IPS-15b (cell line): ENCODE data around the gene TMEM131L.

Source experiments
- H3K27me3 ChIP-seq: one replicate; pipeline ENCODE4 v1.6.1; 2013; ENCODE audit warnings: low read length; ENCODE audit not compliant: control insufficient read depth, insufficient read depth
- H3K36me3 ChIP-seq: one replicate; pipeline ENCODE4 v1.6.1; 2013; ENCODE audit warnings: low read length; ENCODE audit not compliant: control insufficient read depth, insufficient read depth
- H3K4me1 ChIP-seq: one replicate; pipeline ENCODE4 v1.6.1; 2013; ENCODE audit warnings: mild to moderate bottlenecking, low read length; ENCODE audit not compliant: control insufficient read depth, insufficient read depth
- H3K4me3 ChIP-seq: one replicate; pipeline ENCODE4 v1.5.1; 2013; ENCODE audit warnings: low read depth, low read length
- H3K9ac ChIP-seq: one replicate; pipeline ENCODE4 v1.6.1; 2013; ENCODE audit warnings: low read depth, mild to moderate bottlenecking, low read length
- H3K9me3 ChIP-seq: one replicate; pipeline ENCODE4 v1.6.1; 2013; ENCODE audit warnings: mild to moderate bottlenecking, low read length; ENCODE audit not compliant: control insufficient read depth, insufficient read depth

TMEM131L gene

GRCh38 chr4:153634738-153635353 is 168.7 kb downstream of the TMEM131L start:
- peaks cover 22% of the 10 kb centered on the region for H3K36me3 ChIP-seq
- no peaks in the 10 kb centered on the region for H3K4me1 ChIP-seq
- H3K4me3 ChIP-seq: no peak overlapping the region
- H3K9me3 ChIP-seq: no peaks in the 10 kb centered on the region
- H3K27me3 ChIP-seq: no peaks in the 10 kb centered on the region
- H3K9ac ChIP-seq: no peak overlapping the region

GRCh38 chr4:153635846-153636245 is 169.7 kb downstream of the TMEM131L start:
- H3K4me3 ChIP-seq: no peak overlapping the region
- no peaks in the 10 kb centered on the region for H3K9me3 ChIP-seq
- no peaks in the 10 kb centered on the region for H3K4me1 ChIP-seq
- H3K27me3 ChIP-seq: no peaks in the 10 kb centered on the region
- peaks cover 12% of the 10 kb centered on the region for H3K36me3 ChIP-seq
- H3K9ac ChIP-seq: no peak overlapping the region

GRCh38 chr4:153637201-153637600 is 171.0 kb downstream of the TMEM131L start:
- Histone ChIP-seq H3K9me3 (no peaks in the 10 kb centered on the region), H3K9ac (no peak overlapping the region), H3K4me3 (no peak overlapping the region), H3K36me3 (peaks cover 10% of the 10 kb centered on the region), H3K27me3 (no peaks in the 10 kb centered on the region), H3K4me1 (no peaks in the 10 kb centered on the region)

GRCh38 chr4:153638011-153638410 is 171.9 kb downstream of the TMEM131L start:
- no peak overlapping the region for H3K4me3 ChIP-seq
- H3K36me3 ChIP-seq: peaks cover 10% of the 10 kb centered on the region
- H3K9me3 ChIP-seq: no peaks in the 10 kb centered on the region
- no peaks in the 10 kb centered on the region for H3K4me1 ChIP-seq
- H3K9ac ChIP-seq: no peak overlapping the region
- no peaks in the 10 kb centered on the region for H3K27me3 ChIP-seq

GRCh38 chr4:153638999-153639398 is 172.8 kb downstream of the TMEM131L start:
- Histone ChIP-seq H3K9me3 (no peaks in the 10 kb centered on the region), H3K9ac (no peak overlapping the region), H3K4me3 (no peak overlapping the region), H3K27me3 (no peaks in the 10 kb centered on the region), H3K4me1 (no peaks in the 10 kb centered on the region), H3K36me3 (peaks cover 10% of the 10 kb centered on the region)

DNA sequence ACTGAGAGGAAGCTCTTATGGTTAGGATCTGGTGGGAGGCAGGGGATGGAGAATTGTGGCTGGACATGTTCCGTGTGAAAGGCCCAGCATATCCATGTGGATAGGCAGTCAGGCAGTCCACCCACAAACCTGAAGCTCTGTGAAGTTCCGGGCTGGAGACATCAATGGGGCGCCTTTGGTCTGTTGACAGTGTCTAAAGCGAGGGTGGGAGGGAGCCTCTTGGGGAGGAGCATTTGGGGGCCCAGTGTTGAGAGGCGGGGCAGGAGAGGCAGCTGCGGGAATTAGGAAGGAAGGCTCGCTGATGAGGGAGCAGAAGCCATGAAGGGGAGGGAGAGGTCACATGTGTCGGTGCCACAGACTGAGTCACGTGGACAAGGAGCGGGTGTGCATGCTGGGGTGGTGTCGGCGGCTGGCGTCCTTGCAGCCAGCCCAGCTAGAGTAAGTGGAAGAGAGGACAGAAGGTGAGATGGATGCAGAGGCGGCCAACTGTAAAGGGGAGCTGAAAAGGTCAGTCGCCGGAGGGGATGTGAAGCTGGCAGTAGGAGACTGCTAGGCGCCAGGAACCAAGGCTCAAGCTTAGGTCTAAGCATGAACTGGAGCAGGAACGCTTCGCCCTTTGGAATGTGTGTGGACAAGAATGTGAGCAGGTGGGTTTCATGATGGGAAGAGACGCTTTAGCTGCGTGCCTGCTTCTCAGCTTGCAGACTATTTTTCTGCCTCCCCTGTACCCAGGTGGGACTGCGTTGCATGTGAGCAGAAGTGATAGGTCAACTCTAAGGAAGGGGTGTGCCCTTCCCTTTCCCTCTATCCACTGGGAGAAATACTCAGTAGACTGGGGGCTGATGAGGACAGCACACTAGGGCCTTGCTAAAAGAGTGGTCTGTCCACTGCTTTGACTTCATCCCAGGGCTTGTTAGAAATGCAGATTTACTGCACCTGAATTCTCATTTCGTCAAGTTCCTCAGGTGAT is 174.0 kb downstream of the TMEM131L start:
- no peaks in the 10 kb centered on the region for H3K4me1 ChIP-seq
- no peak overlapping the region for H3K4me3 ChIP-seq
- no peaks in the 10 kb centered on the region for H3K27me3 ChIP-seq
- H3K9ac ChIP-seq: no peak overlapping the region
- H3K36me3 ChIP-seq: peaks cover 10% of the 10 kb centered on the region
- peaks cover under 1% of the 10 kb centered on the region for H3K9me3 ChIP-seq

DNA sequence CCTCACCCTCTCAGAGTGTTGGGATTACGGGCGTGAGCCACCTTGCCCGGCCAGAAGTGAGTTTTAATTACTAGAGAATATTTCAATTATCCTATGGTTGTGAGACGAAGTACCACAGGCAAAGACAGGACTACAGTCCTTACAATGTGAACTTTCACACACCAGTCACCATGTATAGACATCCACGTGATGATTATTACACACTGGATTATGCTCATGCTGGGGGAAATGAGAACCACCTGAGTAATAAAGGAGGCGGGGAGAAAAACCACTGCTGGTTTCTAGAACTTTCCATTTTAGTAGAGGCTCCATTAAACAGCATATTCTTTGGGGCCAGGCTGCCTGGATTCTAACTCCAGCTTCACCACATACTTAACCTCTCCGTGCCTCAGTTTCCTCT is 175.4 kb downstream of the TMEM131L start:
- H3K4me3 ChIP-seq: no peak overlapping the region

GRCh38 chr4:153643406-153644383 is 177.5 kb downstream of the TMEM131L start:
- no peaks in the 10 kb centered on the region for H3K27me3 ChIP-seq
- no peaks in the 10 kb centered on the region for H3K4me1 ChIP-seq
- no peak overlapping the region for H3K9ac ChIP-seq
- no peaks in the 10 kb centered on the region for H3K36me3 ChIP-seq
- peaks cover 6% of the 10 kb centered on the region for H3K9me3 ChIP-seq
- H3K4me3 ChIP-seq: no peak overlapping the region

More for the DNA sequence above, 175.4 kb downstream of the TMEM131L start:
- H3K36me3 ChIP-seq: peaks cover 2% of the 10 kb centered on the region
- peaks cover 6% of the 10 kb centered on the region for H3K9me3 ChIP-seq
- H3K9ac ChIP-seq: no peak overlapping the region
- H3K4me1 ChIP-seq: no peaks in the 10 kb centered on the region
- H3K27me3 ChIP-seq: no peaks in the 10 kb centered on the region

DNA sequence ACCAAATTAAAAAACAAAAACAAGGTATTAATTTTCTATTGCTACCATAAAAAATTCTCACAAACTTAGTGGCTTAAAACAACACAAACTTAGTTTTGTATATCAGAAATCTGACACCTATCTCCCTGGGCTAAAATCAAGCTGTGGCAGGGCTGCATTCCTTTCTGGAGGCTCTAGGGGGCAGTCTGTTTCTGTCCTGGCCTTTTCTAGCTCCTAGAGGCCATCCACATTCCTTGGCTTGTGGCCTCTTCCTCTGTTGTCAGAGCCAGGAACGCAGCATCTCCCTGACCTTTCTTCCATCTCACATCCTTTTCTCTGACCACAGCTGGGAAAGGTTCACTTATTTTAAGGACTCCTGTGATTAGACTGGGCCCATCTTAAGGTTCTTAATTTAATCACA is 179.0 kb downstream of the TMEM131L start:
- H3K4me3 ChIP-seq: no peak overlapping the region
- peaks cover 6% of the 10 kb centered on the region for H3K9me3 ChIP-seq
- H3K4me1 ChIP-seq: no peaks in the 10 kb centered on the region
- no peaks in the 10 kb centered on the region for H3K27me3 ChIP-seq
- H3K9ac ChIP-seq: no peak overlapping the region
- H3K36me3 ChIP-seq: no peaks in the 10 kb centered on the region

- Histone ChIP-seq H3K27me3 (no peaks in the 10 kb centered on the region), H3K9ac (no peak overlapping the region), H3K36me3 (no peaks in the 10 kb centered on the region), H3K4me3 (no peak overlapping the region), H3K4me1 (no peaks in the 10 kb centered on the region), H3K9me3 (peaks cover 6% of the 10 kb centered on the region)
These were observed 180.1 kb downstream of the TMEM131L start for GRCh38 chr4:153646261-153646660.

DNA sequence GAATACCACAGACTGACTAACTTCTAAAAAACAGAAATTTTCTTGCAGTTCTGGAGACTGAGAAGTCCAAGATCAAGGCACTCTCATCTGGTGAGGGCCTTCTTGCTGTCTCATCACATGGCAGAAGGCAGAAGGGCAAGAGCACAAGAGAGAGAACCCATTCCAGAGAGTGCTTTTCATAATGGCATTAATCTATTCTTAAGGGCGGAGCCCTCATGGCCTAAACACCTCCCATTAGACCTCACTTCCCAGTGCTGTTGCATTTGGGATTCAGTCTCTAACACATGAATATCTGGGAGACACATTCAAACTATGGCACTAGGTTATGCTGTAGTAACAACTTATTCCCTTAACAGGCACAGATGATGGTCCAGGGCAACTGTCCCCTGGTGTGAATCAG is 180.8 kb downstream of the TMEM131L start:
- no peak overlapping the region for H3K4me3 ChIP-seq
- H3K9ac ChIP-seq: no peak overlapping the region
- no peaks in the 10 kb centered on the region for H3K4me1 ChIP-seq
- H3K27me3 ChIP-seq: no peaks in the 10 kb centered on the region
- H3K36me3 ChIP-seq: no peaks in the 10 kb centered on the region
- peaks cover 6% of the 10 kb centered on the region for H3K9me3 ChIP-seq
